ENCODE results near the gene AK4. TPM values are rescaled to one million over a fixed set of nuclear protein-coding genes. Genes with fewer than 3 reads are reported as not detected.

AK4 gene
- total RNA-seq, 1 donor from 2014 or later, result 27.6 TPM

GRCh38 chr1:65172936-65173690 lies 25.1 kb downstream of the AK4 start:
- intact Hi-C loops (cut with DNase I), result no loop called here
- ATAC-seq, result no peak
- no peak for DNase-seq (ENCODE audit: low spot score)

GRCh38 chr1:65174585-65174984 lies 26.6 kb downstream of the AK4 start:
- ATAC-seq, result peak; percentile 90

GRCh38 chr1:65175171-65176055 lies 27.4 kb downstream of the AK4 start:
- intact Hi-C loops (cut with DNase I), result no loop called here
- ATAC-seq (peak; percentile 31), DNase-seq (ENCODE audit: low spot score) (no peak)

More at GRCh38 chr1:65174585-65174984, 26.6 kb downstream of the AK4 start:
- intact Hi-C loops (cut with DNase I), result no loop called here
- peak; percentile 84 for DNase-seq (ENCODE audit: low spot score)

- ATAC-seq (no peak), DNase-seq (ENCODE audit: low spot score) (no peak)
- intact Hi-C loops (cut with DNase I), result no loop called here
These were observed 28.1 kb downstream of the AK4 start for GRCh38 chr1:65176056-65176450.

- intact Hi-C loops (cut with DNase I), result no loop called here
- DNase-seq (ENCODE audit: low spot score) (no peak), ATAC-seq (no peak)
These were observed 28.6 kb downstream of the AK4 start for GRCh38 chr1:65176591-65176990.

GRCh38 chr1:65177457-65177856 lies 29.5 kb downstream of the AK4 start:
- no peak for ATAC-seq
- no peak for DNase-seq (ENCODE audit: low spot score)
- intact Hi-C loops (cut with DNase I), result no loop called here

- intact Hi-C loops (cut with DNase I), result no loop called here
- DNase-seq (ENCODE audit: low spot score) (no peak), ATAC-seq (no peak)
These were observed 30.2 kb downstream of the AK4 start for GRCh38 chr1:65178235-65178634.

GRCh38 chr1:65179148-65179547 lies 31.1 kb downstream of the AK4 start:
- DNase-seq (ENCODE audit: low spot score) (no peak), ATAC-seq (no peak)
- intact Hi-C loops (cut with DNase I), result no loop called here

GRCh38 chr1:65180977-65181376 lies 33.0 kb downstream of the AK4 start:
- DNase-seq (ENCODE audit: low spot score) (no peak), ATAC-seq (no peak)
- intact Hi-C loops (cut with DNase I), result no loop called here

- intact Hi-C loops (cut with DNase I), result no loop called here
- ATAC-seq (no peak), DNase-seq (ENCODE audit: low spot score) (no peak)
These were observed 34.8 kb downstream of the AK4 start for GRCh38 chr1:65182658-65183268.

GRCh38 chr1:65189576-65190115 lies 41.6 kb downstream of the AK4 start:
- DNase-seq (ENCODE audit: low spot score) (no peak), ATAC-seq (no peak)
- intact Hi-C loops (cut with DNase I), result no loop called here

GRCh38 chr1:65190229-65190628 lies 42.2 kb downstream of the AK4 start:
- intact Hi-C loops (cut with DNase I), result no loop called here
- no peak for ATAC-seq
- DNase-seq (ENCODE audit: low spot score), result no peak

GRCh38 chr1:65193129-65193695 lies 45.2 kb downstream of the AK4 start:
- ATAC-seq, result no peak
- DNase-seq (ENCODE audit: low spot score), result no peak
- intact Hi-C loops (cut with DNase I), result no loop called here

GRCh38 chr1:65195495-65196417 lies 47.8 kb downstream of the AK4 start:
- intact Hi-C loops (cut with DNase I), result no loop called here
- no peak for DNase-seq (ENCODE audit: low spot score)
- peak; percentile 85 for ATAC-seq

GRCh38 chr1:65196926-65197325 lies 48.9 kb downstream of the AK4 start:
- intact Hi-C loops (cut with DNase I), result no loop called here
- DNase-seq (ENCODE audit: low spot score), result no peak
- no peak for ATAC-seq

- intact Hi-C loops (cut with DNase I), result no loop called here
- DNase-seq (ENCODE audit: low spot score), result no peak
- ATAC-seq, result no peak
These were observed 49.6 kb downstream of the AK4 start for GRCh38 chr1:65197636-65198035.

- intact Hi-C loops (cut with DNase I), result no loop called here
- DNase-seq (ENCODE audit: low spot score), result no peak
- ATAC-seq, result peak; percentile 56
These were observed 50.1 kb downstream of the AK4 start for GRCh38 chr1:65198096-65198495.

GRCh38 chr1:65200411-65200810 lies 52.4 kb downstream of the AK4 start:
- intact Hi-C loops (cut with DNase I), result no loop called here
- no peak for ATAC-seq
- no peak for DNase-seq (ENCODE audit: low spot score)
